Stomach (tissue), 9 donors: Measurements from ENCODE around the gene CMTM2. TPM values are rescaled to one million over a fixed set of nuclear protein-coding genes. Genes with fewer than 3 reads are reported as not detected.

Source experiments
- DNase-seq, 2 donors: peaks; one replicate each; pipeline versions ENCODE4 v3.0.0 to v3.0.0-alpha.2; 2013 to 2019
- H3K27ac ChIP-seq, 5 donors: fragments of 200-600 bp in 4 of 5; sonication (generic) in 4 of 5; one replicate each; pipeline ENCODE4 v1.5.1; 2013 to 2019; ENCODE audit warnings: mild to moderate bottlenecking in 1 of 5, moderate library complexity in 1 of 5
- H3K27me3 ChIP-seq, 3 donors: fragments of 200-600 bp; sonication (generic); one replicate each; pipeline ENCODE4 v1.5.1; 2017 to 2019; ENCODE audit warnings: mixed run types in 1 of 3
- H3K36me3 ChIP-seq, 4 donors: fragments of 200-600 bp; sonication (generic); 1 replicate in 3 of 4; 2 replicates in 1 of 4; pipeline ENCODE4 v1.5.1; 2016 to 2019
- H3K4me1 ChIP-seq, 4 donors: fragments of 200-600 bp; sonication (generic); one replicate each; pipeline ENCODE4 v1.5.1; 2016 to 2019
- H3K4me3 ChIP-seq, 4 donors: fragments of 200-600 bp; sonication (generic) in 3 of 4; one replicate each; pipeline ENCODE4 v1.5.1; 2016 to 2019; ENCODE audit warnings: mild to moderate bottlenecking in 1 of 4
- H3K9me3 ChIP-seq, 4 donors: fragments of 200-600 bp; sonication (generic); one replicate each; pipeline ENCODE4 v1.5.1; 2016 to 2019
- EP300 ChIP-seq: sonication (generic); formaldehyde crosslinking; IDR thresholded peaks from one replicate; pipeline ENCODE4 v1.6.1; 2017; ENCODE audit warnings: antibody characterized with exemption
- POLR2A ChIP-seq, 4 donors: fragments of 450-650 bp; IDR thresholded peaks; one replicate each; pipeline ENCODE4 v1.6.1; 2016; ENCODE audit warnings: antibody characterized with exemption in 4 of 4, control low read depth in 2 of 4, mild to moderate bottlenecking in 1 of 4, moderate library complexity in 1 of 4
- POLR2AphosphoS5 ChIP-seq, 3 donors: sonication (generic); formaldehyde crosslinking; IDR thresholded peaks; one replicate each; pipeline ENCODE4 v1.6.1; 2016; ENCODE audit warnings: antibody characterized with exemption in 3 of 3
- WGBS, 5 donors: extraction: QIAGEN DNeasy Blood & Tissue Kit in 3 of 5; methylation state at CpG; one replicate each; pipeline versions ENCODE4 v1.1.5 to v1.1.7; 2013 to 2018; 5-methylcytosine and 5-hydroxymethylcytosine counted together
- intact Hi-C: fragments of 100-400 bp; cut with DNase I; formaldehyde crosslinking; loops from one replicate; pipeline ENCODE4 v1.15.1; 2023; ENCODE audit warnings: low total_unique reads
- polyA plus RNA-seq, 3 donors: library from polyadenylated mRNA; stranded (reverse); fragments of 200-250 nt; gene quantifications; one replicate each; pipeline ENCODE4 v1.2.3, GENCODE V29; 2013
- total RNA-seq, 5 donors: library from RNA; depleted of rRNA; stranded (reverse); fragments of >200 nt; gene quantifications; one replicate each; pipeline versions ENCODE4 v1.1.0 to v1.2.3, GENCODE V29; 2014 to 2016
- TF ChIP-seq, protein P1 (sequence below), 7 experiments: fragments of 450-650 bp in 4 of 7; fragments of 200-600 bp in 3 of 7; sonication (generic) in 3 of 7; IDR thresholded peaks; one replicate each; pipeline ENCODE4 v1.5.1; 2016 to 2019; ENCODE audit warnings: antibody characterized with exemption in 7 of 7, control low read depth in 2 of 7, mild to moderate bottlenecking in 1 of 7
- donor health status: healthy with polysubstance abuse.
- donor health status: Bipolar disorder and iron deficiency.
- donor health status: healthy.

CMTM2 gene
- total and polyA plus RNA-seq, 8 donors, result 0.48 to 0.50 TPM; not detected in 6

DNA sequence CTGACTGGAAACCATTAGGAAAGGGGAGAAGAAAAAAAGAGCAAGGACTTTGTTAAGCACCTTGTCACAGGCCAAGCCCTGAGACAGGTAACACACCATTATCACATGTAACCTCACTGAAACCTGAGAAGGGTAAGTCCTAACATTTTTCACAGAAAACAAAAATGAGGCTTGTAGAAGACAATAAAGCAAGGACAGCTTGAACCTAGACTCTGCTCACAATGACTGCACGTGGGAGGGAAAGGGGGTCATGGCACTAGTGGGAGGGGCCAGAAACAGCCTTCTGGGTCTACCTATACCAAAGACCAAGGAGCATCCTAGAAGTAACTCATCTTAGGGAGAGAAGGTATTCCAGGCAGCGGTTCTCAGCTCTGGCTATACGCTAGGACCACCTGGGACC is 36.9 kb upstream of the CMTM2 start:
- TF ChIP-seq, protein P1, sequence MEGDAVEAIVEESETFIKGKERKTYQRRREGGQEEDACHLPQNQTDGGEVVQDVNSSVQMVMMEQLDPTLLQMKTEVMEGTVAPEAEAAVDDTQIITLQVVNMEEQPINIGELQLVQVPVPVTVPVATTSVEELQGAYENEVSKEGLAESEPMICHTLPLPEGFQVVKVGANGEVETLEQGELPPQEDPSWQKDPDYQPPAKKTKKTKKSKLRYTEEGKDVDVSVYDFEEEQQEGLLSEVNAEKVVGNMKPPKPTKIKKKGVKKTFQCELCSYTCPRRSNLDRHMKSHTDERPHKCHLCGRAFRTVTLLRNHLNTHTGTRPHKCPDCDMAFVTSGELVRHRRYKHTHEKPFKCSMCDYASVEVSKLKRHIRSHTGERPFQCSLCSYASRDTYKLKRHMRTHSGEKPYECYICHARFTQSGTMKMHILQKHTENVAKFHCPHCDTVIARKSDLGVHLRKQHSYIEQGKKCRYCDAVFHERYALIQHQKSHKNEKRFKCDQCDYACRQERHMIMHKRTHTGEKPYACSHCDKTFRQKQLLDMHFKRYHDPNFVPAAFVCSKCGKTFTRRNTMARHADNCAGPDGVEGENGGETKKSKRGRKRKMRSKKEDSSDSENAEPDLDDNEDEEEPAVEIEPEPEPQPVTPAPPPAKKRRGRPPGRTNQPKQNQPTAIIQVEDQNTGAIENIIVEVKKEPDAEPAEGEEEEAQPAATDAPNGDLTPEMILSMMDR (IDR thresholded peaks at IDR 0.05), result no peak
- TF ChIP-seq POLR2A (IDR thresholded peaks at IDR 0.05), result no peak
- TF ChIP-seq EP300, result no peak
- TF ChIP-seq POLR2AphosphoS5 (IDR thresholded peaks at IDR 0.05), result no peak
- Histone ChIP-seq H3K9me3 (no peaks in the 10 kb centered on the region), H3K4me3 (no peak overlapping the region), H3K36me3 (peaks cover 3 to 92% (median 71%) of the 10 kb centered on the region in 4 donors), H3K27me3 (no peaks in the 10 kb centered on the region), H3K4me1 (peaks cover 0 to 9% (median 0%) of the 10 kb centered on the region in 4 donors), H3K27ac (no peak overlapping the region)
- intact Hi-C loops, result no loop called here
- no peak for DNase-seq
- WGBS, 5 donors, result 76 to 95% (median 90%) methylated on average over 3 of the region's 3 CpGs

DNA sequence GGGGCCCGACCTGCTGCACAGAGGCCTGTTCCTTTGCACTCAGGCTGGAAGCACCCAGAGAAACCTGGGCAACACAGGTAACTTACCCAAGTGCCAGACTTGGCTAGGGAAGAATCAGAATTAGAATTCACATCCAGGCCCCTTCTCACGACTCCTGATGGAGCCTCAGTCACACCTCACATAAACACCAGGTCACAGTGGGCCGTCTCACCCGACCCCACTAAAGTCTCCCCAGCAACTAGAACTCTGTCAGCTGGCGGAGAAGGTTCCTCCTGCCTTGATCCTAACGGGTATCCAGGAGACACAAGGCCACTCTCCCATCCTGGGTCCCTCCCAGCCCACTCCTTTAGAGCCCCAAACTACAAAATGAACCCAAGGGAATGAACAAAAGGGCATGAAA is 35.7 kb upstream of the CMTM2 start:
- H3K4me3 ChIP-seq, result no peak overlapping the region
- no peaks in the 10 kb centered on the region for H3K27me3 ChIP-seq
- H3K9me3 ChIP-seq, result no peaks in the 10 kb centered on the region
- H3K4me1 ChIP-seq, result peaks cover 0 to 20% (median 5%) of the 10 kb centered on the region in 4 donors
- no peak for DNase-seq
- H3K27ac ChIP-seq, result no peak overlapping the region
- 70 to 91% (median 89%) methylated on average over 2 to 6 of the region's 6 CpGs for WGBS, 5 donors
- TF ChIP-seq POLR2A (IDR thresholded peaks at IDR 0.05) (no peak), EP300 (no peak), POLR2AphosphoS5 (IDR thresholded peaks at IDR 0.05) (no peak)
- TF ChIP-seq, protein P1 (IDR thresholded peaks at IDR 0.05), result no peak
- peaks cover 3 to 86% (median 63%) of the 10 kb centered on the region in 4 donors for H3K36me3 ChIP-seq
- intact Hi-C loops, result no loop called here

DNA sequence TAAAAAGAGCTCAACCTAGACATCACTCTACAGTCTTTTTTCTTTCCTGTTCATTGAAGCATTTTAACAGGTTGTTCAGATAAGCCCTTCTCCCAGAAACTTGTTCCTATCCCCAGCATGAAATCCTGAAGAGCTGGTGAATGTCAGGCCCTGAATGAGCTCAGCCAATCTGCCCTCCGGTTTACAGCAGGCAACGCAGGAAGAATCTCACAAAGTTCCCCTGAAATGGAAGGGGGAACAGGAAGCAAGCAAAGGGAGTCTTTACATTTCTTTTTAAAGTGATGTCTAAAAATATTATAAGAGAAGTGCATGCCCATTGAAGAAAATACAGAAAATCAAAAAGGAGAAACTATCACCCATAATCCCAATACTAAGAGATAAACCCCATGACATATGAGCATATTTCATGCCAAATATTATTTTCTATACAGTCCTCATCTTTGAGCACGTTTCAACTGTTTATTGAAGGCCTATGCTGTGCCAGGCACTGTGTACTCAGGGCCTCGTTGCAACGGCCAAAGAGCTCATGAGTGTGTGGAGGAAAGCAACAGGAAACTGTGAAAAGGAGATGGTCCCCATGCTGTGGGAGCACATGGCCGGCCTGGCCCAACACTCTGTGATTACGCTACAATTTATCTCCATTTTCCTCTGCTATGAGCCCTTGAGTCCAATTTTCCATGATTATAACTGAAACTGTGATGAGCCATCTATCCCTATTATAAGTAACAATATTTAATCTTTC is 35.1 kb upstream of the CMTM2 start:
- Histone ChIP-seq H3K27ac (peak overlapping the region in 1 of 5 donors; percentile 8), H3K36me3 (peaks cover 3 to 79% (median 59%) of the 10 kb centered on the region in 4 donors)
- WGBS, 5 donors, result 58 to 67% (median 63%) methylated on average over 7 of the region's 7 CpGs

DNA sequence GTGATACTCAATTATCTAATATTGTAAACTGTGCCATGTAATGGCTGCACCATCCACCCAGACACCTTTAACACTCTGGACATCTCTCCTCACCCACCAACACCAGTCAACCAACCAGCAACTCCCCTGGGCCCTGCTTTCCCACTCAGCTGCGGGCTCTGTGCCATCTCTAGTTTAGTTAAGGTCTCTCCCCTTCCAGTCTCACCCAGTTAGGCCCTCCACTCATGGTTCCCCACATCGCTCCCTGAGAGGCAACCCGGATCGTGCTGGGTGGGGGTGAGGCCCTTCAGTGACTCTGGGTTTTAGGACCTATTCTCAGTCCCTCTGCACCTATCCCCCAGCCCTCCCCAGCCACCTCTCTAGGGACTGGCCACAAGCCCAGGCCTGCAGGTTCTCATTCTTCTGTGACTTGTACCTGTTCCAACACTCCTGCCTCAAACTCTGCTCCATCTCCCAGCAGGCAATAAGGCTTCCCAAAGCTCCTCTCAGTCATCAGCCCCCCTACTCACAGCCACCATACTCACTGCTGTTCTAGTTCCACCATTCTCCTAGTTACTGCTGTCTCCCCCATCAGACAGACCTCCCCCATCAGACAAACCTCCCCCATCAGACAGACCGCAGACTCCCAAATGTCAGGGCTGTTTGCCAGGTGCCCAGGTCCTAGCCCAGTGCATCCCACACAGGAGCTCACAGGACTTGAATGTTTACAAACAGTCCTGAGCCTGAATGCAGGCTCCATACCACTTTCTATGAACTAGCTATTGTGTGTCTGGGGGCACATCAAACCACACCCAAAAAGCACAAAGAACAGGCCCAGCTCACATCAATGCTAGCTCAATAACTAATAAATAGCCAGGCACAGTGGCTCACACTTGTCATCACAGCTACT is 31.9 kb upstream of the CMTM2 start:
- Histone ChIP-seq H3K9me3 (no peaks in the 10 kb centered on the region), H3K4me3 (no peak overlapping the region), H3K4me1 (peaks cover 21 to 51% (median 34%) of the 10 kb centered on the region in 4 donors), H3K27me3 (no peaks in the 10 kb centered on the region), H3K27ac (peak overlapping the region in 1 of 5 donors; percentile 94), H3K36me3 (peaks cover 0 to 50% (median 33%) of the 10 kb centered on the region in 4 donors)
- 90 to 99% (median 94%) methylated on average over 5 of the region's 5 CpGs for WGBS, 5 donors
- intact Hi-C loops, result no loop called here
- DNase-seq, result no peak
- TF ChIP-seq POLR2A (IDR thresholded peaks at IDR 0.05) (no peak), EP300 (no peak), POLR2AphosphoS5 (IDR thresholded peaks at IDR 0.05) (no peak)
- TF ChIP-seq, protein P1 (IDR thresholded peaks at IDR 0.05), result no peak

More for the DNA sequence above, 35.1 kb upstream of the CMTM2 start:
- no peaks in the 10 kb centered on the region for H3K9me3 ChIP-seq
- H3K4me1 ChIP-seq, result peaks cover 4 to 27% (median 12%) of the 10 kb centered on the region in 4 donors
- DNase-seq, result no peak
- no peaks in the 10 kb centered on the region for H3K27me3 ChIP-seq
- intact Hi-C loops, result no loop called here
- H3K4me3 ChIP-seq, result no peak overlapping the region
- TF ChIP-seq POLR2A (IDR thresholded peaks at IDR 0.05), result no peak
- TF ChIP-seq EP300, result no peak
- TF ChIP-seq POLR2AphosphoS5 (IDR thresholded peaks at IDR 0.05), result no peak
- TF ChIP-seq, protein P1 (IDR thresholded peaks at IDR 0.05), result no peak
